Stimulated activated CD4-positive, alpha-beta T cell treated with anti-CD3 and anti-CD28 coated beads, Interleukin-15, amount 100 ng/mL, for 1 hour (primary cell): ENCODE data around the gene LILRB5.
"Not testable (repeated sequence)": the region's sequence is repeated elsewhere in the genome, so short reads cannot be mapped to it uniquely, and the experiment has no call there.

ENCODE experiments used
- DNase-seq, 2 donors: peaks; one replicate each; pipeline ENCODE4 v3.0.0-alpha.2; 2020; ENCODE audit warnings: low read depth in 1 of 2, low spot score in 1 of 2

LILRB5 gene

GRCh38 chr19:54217517-54218247 lies 39.4 kb downstream of the LILRB5 start:
- not testable (repeated sequence) for DNase-seq

- DNase-seq = no peak
Measured at GRCh38 chr19:54216869-54217268, 40.2 kb downstream of the LILRB5 start.

- not testable (repeated sequence) for DNase-seq
Measured at GRCh38 chr19:54214734-54215133, 42.3 kb downstream of the LILRB5 start.

GRCh38 chr19:54214217-54214616 lies 42.9 kb downstream of the LILRB5 start:
- not testable (repeated sequence) for DNase-seq

- no peak for DNase-seq
Measured at GRCh38 chr19:54211235-54211634, 45.8 kb downstream of the LILRB5 start.

- DNase-seq = no peak
Measured at GRCh38 chr19:54209811-54210494, 47.1 kb downstream of the LILRB5 start.

- DNase-seq = no peak
Measured at GRCh38 chr19:54209058-54209810, 47.8 kb downstream of the LILRB5 start.

- no peak for DNase-seq
Measured at GRCh38 chr19:54208784-54209057, 48.4 kb downstream of the LILRB5 start.

GRCh38 chr19:54207983-54208783 lies 48.9 kb downstream of the LILRB5 start:
- no peak for DNase-seq

GRCh38 chr19:54207676-54207982 lies 49.4 kb downstream of the LILRB5 start:
- DNase-seq = no peak

GRCh38 chr19:54207193-54207592 lies 49.9 kb downstream of the LILRB5 start:
- DNase-seq = not testable (repeated sequence)

- no peak for DNase-seq
Measured at GRCh38 chr19:54206831-54207177, 50.3 kb downstream of the LILRB5 start.

GRCh38 chr19:54206030-54206830 lies 50.8 kb downstream of the LILRB5 start:
- no peak for DNase-seq

- no peak for DNase-seq
Measured at GRCh38 chr19:54204767-54205468, 52.2 kb downstream of the LILRB5 start.

GRCh38 chr19:54203151-54203611 lies 53.9 kb downstream of the LILRB5 start:
- DNase-seq = no peak

GRCh38 chr19:54201980-54202379 lies 55.1 kb downstream of the LILRB5 start:
- no peak for DNase-seq

GRCh38 chr19:54201172-54201701 lies 55.8 kb downstream of the LILRB5 start:
- no peak for DNase-seq
